CMK (cell line): ENCODE results near the gene ELN.
"Not testable (repeated sequence)": the region's sequence is repeated elsewhere in the genome, so short reads cannot be mapped to it uniquely, and the experiment has no call there.

Experiments
- DNase-seq: peaks from one replicate; pipeline ENCODE4 v3.0.0-alpha.2; 2010; ENCODE audit warnings: low read depth

Gene ELN

DNA sequence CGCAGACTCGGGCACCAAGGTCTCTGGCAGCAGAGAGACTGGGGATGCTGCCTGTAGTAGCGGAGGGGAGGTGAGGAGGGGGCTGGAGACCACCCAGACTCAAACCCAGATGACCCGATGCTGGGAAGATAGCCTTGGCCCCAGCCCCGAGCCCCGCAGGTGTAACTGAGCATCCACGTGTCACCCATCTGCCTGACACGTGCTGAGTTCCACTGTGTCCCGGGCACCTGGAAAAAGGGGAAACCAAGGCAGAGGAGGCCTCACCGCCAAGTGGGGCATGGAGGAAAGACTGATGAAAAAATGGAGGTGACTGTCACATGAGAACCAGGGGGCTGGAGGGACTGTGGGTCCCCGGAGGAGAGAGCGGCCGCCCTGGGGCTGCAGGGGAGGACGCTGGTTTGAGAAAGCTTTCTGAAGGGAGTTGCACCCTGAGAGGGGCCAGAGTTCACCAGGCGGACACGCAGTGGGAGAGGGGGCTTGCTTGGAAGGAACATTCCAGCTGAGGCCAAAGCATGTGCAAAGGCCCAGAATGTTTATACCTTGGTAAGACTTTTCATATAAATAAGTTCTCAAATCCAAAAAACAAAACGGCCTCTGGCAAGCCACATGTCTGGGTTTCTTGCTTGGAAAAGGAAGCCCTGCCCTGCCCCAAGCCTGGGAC lies 27.4 kb upstream of the ELN start:
- DNase-seq: no peak

DNA sequence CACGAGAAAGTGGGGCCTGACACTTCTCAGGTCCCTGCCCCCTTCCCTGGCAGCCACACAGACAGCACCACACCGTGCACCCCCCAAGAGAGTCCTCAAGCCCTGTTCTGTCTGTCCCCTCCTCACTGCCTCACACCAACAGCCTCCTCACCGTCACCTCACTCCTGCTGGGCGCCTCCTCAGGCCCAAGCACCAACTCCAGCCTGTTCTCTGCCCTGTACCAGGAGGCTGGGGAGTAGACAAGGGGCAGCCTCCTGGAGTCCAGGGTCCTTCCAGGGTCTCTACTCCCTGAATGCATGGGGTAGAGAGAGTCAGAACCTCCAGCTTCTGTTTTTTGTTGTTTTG lies 26.9 kb upstream of the ELN start:
- DNase-seq: no peak

DNA sequence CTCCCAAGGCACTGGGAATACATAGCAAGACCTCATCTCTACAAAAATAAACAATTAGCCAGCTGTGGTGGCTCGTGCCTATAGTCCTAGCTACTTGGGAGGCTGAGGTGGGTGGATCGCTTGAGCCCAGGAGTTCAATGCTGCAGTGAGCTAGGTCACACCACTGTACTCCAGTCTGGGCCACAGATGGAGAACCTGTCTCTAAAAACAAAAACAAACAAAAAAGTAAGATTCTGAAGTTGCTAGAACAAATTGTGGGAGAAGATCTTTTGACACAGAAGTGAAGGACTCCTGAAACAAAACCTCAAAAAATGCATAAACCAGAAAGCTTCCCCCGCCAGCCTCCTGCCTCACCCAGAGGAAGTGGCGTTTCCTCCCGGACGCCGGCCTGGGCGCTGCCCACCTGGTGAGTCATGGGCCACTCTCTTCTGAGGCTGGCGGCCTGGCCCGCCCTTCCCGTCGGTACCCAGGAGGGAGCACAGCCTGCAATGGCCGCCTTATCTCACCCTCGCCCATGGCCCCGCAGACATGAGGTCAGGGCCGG lies 25.4 kb upstream of the ELN start:
- DNase-seq: peak; percentile 14

DNA sequence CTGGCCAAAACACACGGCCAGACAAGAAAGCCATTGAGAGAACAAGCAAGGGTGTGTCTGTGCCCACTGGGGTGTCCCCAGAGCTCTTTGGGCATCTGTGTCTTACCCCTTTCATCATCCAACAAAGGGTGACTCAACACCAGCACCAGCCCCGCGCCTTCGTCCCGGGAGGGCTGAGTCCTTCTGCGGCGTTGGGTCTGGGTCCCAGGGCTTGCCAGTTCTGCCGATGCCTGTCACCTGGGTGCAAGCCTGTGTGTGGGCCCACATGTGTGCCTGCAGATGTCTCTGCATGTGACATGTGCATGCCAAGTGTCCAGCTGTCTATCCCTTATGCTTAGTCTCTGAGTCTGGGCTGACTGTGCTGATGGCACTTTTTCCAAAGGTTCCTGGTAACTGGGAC lies 24.4 kb upstream of the ELN start:
- DNase-seq: no peak

GRCh38 chr7:74006032-74006431 lies 21.9 kb upstream of the ELN start:
- no peak for DNase-seq

DNA sequence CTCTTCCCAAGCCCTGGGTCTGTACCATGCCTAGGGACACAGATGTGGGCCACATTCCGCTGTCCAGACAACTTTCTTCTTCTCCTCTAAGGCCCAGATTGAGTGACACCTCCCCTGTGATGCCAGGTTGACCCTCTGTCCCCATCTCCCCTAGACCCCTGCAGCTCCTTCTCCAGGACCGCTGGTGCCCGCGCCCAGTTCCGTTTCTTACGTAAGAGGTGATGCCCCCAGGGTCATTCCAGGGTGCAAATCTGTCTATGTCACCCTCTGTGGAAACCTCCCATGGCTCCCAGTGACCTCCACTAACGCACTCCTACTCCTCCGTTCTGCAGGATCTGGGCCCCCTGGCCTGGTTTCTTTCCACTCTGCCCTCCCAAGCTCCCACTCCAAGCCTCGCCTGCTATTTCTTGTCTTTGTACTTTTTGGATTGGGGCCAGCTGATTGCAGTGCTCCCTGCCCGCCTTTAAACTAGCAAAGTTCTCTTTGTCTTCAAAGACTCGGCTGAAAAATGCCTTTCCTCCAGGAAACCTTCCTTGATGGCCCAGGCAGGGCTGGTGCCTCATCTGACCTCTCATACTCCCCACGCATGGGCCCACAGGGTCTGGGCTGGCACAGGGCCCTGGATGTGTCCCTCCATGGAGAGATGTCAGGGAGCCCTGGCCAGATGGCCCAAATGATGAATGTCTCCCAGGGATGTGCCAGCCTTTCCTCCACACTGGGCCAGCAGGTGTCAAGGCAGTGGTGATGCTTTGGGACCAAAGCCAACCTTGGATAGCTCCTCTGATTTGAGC lies 21.3 kb upstream of the ELN start:
- DNase-seq: no peak

DNA sequence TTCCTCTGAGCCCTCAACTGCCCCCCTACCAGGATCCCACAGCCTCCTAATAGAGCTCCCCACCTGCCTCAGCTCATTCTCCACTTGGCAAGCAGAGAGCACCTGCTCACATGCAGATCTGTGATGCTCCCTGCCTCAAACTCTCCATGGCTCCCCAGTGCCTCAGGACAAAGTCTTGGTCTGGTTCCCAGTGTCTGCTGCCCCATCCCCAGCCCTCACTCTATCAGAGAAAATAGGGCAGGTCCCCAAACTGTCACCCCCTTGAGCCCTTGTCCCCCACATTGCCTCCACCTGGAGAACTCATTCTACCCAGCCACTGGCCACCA lies 20.8 kb upstream of the ELN start:
- no peak for DNase-seq

DNA sequence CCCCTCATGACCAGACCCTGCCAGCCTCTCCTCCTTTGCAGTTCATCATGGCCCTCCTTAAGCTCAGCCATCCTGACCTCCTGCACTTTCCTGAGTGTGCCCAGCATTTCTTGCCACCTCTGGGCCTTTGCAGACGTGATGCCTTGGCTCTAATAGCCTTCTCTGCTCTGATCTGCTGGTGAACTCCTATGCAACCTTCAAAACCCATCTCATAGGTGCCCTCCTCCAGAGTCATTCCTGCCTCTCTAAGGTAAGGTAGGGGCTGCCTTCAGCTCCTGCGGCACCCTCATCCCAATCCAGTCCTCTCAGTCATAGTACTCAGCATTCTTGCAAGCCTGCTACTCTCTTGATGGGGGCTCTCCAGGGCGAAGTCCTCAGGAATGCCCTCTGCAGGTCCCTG lies 19.3 kb upstream of the ELN start:
- DNase-seq: no peak

GRCh38 chr7:74009719-74010118 lies 18.3 kb upstream of the ELN start:
- DNase-seq: no peak

- no peak for DNase-seq
These were observed 17.6 kb upstream of the ELN start for GRCh38 chr7:74010407-74010806.

GRCh38 chr7:74011421-74011820 lies 16.6 kb upstream of the ELN start:
- not testable (repeated sequence) for DNase-seq

- DNase-seq: no peak
These were observed 15.1 kb upstream of the ELN start for GRCh38 chr7:74012842-74013249.

DNA sequence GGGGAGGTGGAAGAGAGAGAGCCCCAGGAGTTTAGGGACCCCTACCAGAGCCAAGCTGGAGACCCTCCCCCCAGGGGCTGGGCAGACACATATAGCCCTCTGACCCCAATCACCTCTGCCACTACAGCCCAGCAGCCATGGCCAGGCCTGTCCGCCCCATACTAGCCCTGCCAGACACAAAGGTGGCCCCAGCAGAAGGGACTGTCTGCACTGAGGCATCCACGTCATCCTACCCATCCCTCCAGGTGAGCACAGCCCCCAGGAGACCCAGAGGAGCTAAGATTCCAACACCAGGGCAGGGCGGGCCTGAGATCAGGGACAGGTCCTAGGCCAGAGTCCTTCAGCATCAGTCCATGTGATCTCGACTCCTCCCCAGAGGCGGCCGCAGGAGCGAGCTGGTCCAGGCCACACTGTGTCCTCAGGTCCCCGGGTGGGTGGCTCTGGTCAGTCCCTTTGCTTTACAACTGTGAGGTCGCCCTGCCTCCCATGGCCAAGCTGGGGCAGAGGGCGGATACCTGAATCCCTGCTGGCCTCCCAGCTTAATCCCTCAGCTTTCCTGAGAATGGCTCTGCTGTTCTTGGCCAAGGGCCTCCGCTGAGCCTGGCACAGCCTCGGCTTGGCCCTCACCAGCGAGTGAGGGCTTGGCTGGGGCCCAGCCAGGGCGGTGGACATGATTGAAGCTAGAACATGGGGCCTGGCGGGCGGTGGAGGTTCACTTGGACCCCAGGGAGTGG lies 14.3 kb upstream of the ELN start:
- no peak for DNase-seq

DNA sequence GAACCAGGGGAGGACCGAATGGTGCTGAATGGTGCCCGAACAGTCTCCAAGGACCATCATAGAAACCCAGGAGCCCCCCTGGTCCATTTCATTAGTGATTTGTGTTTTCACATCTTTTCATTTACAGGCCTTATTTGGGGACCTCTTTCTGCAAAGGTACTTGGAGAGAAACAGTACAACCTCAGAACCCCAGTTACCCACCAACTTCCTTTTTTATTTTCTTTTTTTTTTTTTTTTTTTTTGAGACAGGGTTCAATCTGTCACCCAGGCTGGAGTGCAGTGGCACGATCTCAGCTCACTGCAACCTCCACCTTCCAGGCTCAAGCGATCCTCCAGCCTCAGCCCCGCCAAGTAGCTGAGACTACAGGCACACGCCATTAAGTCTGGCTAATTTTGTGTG lies 13.0 kb upstream of the ELN start:
- no peak for DNase-seq

DNA sequence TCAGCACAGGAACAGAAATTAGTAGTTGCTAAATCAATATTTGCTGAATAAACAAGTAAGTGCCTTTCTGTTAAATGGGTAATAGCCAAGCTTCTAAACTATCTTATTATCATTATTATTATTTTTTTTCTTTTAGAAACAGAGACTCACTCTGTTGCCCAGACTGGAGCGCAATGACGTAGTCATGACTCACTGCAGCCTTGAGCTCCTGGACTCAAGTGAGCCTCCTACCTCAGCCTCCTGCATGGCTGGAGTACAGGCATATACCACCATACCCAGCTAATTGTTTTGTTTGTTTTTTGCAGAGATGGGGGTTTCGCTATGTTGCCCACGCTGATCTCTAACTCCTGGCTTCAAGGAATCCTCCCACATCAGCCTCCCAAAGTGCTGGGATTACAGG lies 12.3 kb upstream of the ELN start:
- no peak for DNase-seq

- DNase-seq: no peak
These were observed 10.8 kb upstream of the ELN start for GRCh38 chr7:74017125-74017524.

GRCh38 chr7:74018246-74018895 lies 9.6 kb upstream of the ELN start:
- no peak for DNase-seq

GRCh38 chr7:74019149-74019548 lies 8.8 kb upstream of the ELN start:
- DNase-seq: no peak

- DNase-seq: no peak
These were observed 7.6 kb upstream of the ELN start for GRCh38 chr7:74020390-74020789.

DNA sequence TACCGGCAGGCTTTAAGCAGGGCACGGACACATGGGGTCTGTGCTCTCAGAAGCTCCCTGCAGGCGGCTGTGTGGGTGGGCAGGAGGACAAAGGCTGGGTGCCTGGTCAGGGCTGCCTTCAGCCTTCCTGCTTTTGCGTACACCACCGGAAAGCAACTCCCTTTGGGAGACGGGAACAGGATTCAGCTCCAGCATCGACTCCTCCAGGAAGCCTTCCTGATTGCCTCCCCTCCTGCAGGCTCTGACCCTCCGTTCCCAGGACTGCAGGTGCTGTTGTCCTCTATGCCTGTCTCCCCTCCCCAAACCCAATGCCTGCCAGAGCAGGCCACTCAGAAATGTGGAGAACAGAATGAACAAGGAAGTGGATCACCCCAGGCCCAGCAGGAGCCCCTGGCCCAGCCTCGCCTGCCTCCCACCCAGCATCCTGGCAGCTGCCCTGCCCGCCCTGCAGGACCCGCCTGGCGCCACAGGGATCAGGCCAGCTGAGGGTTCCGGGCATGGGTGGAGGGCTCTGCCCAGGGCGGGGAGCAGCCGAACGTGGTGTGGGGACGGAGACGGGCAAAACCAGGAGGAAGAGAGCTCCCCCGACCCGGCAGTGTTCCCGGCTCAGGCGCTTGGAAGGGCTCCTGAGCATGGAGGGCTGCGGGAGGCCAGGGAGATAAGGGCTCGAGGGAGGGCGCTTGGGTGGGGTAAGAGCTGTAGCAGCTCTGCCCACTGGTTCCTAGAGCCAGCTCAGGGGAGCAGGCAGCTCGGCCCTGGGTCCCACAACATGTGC lies 6.2 kb upstream of the ELN start:
- DNase-seq: no peak

GRCh38 chr7:74022507-74022906 lies 5.5 kb upstream of the ELN start:
- DNase-seq: no peak

DNA sequence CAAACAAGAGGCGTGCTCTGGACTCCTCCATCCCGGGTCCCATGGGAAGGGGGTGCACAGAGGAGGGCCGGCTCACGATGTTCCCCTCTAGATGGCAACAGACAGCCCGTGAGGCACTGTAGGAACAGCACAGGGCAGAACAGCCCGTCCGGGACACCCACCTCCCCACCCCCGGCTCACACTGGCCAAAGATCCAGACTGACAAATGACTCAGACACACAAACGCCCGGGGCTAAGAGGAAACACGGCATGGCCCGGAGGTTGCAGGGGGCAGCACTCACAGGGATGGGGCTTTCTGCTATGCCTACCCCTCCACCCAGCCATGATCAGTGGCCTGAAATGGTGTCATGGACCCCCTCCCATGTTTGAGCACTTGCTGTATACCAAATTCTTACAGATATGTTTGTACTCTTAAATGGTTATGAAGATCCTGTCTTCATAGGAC lies 4.9 kb upstream of the ELN start:
- no peak for DNase-seq
